GM12873 (cell line): ENCODE measurements around the gene KCTD2.

Experiments used
- CTCF ChIP-seq: IDR thresholded peaks from 2 replicates; pipeline ENCODE4 v1.5.1; 2012; ENCODE audit warnings: low read depth, mild to moderate bottlenecking, moderate library complexity, low read length, control low read depth; ENCODE audit not compliant: insufficient read depth; ENCODE audit errors: missing control alignments

KCTD2 gene

GRCh38 chr17:75108193-75108592, 61.2 kb downstream of the KCTD2 start:
- no peak for TF ChIP-seq CTCF

DNA sequence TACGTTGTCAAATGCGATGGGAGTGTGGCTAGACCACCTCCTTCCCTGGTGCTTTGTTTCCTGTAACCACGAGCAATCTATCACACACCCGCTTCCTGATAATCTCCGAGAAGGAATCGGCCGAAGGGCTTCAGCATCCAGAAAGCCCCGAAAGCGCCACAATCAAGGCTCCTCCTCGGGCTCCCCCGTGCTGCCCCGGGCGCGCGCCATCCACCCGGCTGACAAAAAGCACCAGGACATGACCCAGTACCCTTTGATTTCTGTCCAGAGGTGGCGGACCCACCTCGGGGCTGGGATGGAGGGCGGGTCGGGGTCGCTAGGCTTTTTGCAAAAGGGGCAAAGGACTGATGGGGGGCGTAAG, 62.0 kb downstream of the KCTD2 start:
- TF ChIP-seq CTCF = no peak

- TF ChIP-seq CTCF = no peak
Observed at GRCh38 chr17:75109407-75110233, 62.6 kb downstream of the KCTD2 start, which contains the start of gene ARMC7. ARMC7 (plus strand) TSS chr17:75109969; CDS start chr17:75110289, 320 bp downstream.

GRCh38 chr17:75110234-75110937, 63.4 kb downstream of the KCTD2 start:
- no peak for TF ChIP-seq CTCF

DNA sequence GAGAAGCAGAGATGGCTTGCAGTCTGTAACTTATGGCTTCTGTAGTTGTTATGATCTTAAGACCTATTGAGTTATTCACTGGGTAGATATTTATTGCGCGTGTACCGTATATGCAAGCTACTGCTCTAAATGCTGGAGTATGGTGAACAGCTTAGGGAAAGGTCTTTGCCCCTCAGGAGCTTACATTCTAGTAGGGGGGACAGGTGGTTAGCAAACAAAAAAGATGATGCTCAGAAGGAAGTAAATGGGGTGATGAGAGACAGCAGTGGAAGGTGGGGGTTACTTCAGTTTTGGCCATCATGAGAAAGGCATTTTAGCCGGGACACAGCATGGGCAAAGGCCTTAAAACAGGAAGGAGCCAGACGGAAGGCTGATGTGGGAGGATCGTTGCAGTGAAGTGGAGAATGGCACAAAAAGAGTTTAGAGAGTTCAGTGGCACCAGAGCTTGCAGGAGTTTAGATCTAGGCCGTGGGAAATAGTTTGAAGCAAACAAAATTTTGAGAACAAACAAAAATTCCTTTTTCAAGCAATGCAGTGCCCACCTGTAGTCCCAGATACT, 64.8 kb downstream of the KCTD2 start:
- TF ChIP-seq CTCF = no peak

DNA sequence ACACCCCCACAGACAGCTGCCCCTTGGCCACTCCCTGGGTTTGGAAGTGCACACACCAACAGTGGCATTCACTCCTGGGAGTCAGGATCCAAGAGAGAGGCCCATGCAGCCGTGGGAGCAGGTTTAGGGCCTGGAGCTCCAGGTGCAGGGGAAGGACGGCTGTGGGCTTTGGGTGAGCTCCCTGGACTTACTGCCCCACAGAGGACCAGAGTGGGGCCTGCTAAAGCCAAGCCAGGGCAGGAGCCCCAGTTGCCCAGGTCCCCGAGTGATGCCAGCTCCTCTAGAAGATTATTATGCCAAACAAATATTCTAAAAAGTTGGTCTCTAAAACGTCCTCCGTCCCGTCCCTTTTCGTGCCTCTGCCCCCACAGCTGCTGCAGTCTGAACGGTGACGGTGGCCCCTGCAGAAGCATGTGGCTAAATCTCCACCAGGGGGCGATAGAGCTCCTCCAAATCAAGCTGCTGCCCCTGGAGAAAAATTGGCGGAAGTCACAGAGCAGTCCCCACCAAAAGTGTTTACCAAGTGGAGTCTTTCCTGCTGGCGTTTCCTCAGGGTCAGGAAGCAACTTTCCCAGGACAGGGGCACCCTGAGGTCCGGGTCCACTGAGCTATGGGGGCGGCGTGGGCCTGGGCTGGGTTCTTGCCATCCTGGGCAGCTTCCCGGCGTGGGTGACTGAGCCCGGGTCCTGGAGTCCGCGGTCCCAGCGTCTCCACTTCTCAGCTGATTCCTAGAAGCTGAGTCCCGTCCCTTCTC, 67.0 kb downstream of the KCTD2 start:
- peak; percentile 90 for TF ChIP-seq CTCF
